HEK293 (cell line): ENCODE measurements around the gene ARHGAP26.

Source experiments
- CTCF ChIA-PET: fragments of 350-600 bp; formaldehyde crosslinking; extraction: SDS; loops from one replicate; lab custom pipeline; 2021; ENCODE audit warnings: antibody characterized with exemption; lab: Yijun Ruan, JAX
- POLR2A ChIA-PET: fragments of 300-600 bp; formaldehyde crosslinking; extraction: SDS; loops from one replicate; lab custom pipeline; 2020; ENCODE audit warnings: antibody characterized with exemption, inconsistent platforms; lab: Yijun Ruan, JAX
- H3K27ac ChIP-seq: fragments of 200-500 bp; sonication (Bioruptor generic); 2 replicates; pipeline ENCODE4 v1.5.1; 2014; ENCODE audit warnings: low read depth, low read length, control low read depth, inconsistent platforms; ENCODE audit errors: extremely low read depth
- H3K36me3 ChIP-seq, 2 experiments: fragments of 200-500 bp in 1 of 2; sonication (Bioruptor generic) in 1 of 2; 1 replicate in 1 of 2; 2 replicates in 1 of 2; pipeline ENCODE4 v1.5.1; 2014 to 2017; ENCODE audit warnings: inconsistent platforms in 2 of 2, low read length in 2 of 2; ENCODE audit not compliant: control insufficient read depth in 2 of 2, insufficient read depth in 1 of 2
- H3K4me1 ChIP-seq: fragments of 200-500 bp; sonication (Bioruptor generic); 2 replicates; pipeline ENCODE4 v1.5.1; 2014; ENCODE audit warnings: mild to moderate bottlenecking, low read length, inconsistent platforms; ENCODE audit not compliant: control insufficient read depth, insufficient read depth
- H3K4me3 ChIP-seq: 2 replicates; pipeline ENCODE4 v1.5.1; 2011; ENCODE audit warnings: low read depth, mild to moderate bottlenecking, control low read depth, low read length, moderate library complexity
- H3K9me3 ChIP-seq: fragments of 200-500 bp; sonication (Bioruptor generic); 2 replicates; pipeline ENCODE4 v1.5.1; 2014; ENCODE audit warnings: low read depth, low read length, inconsistent platforms; ENCODE audit not compliant: control insufficient read depth, insufficient read depth
- ATF2 ChIP-seq: fragments of 450-650 bp; formaldehyde crosslinking; IDR thresholded peaks from 2 replicates; pipeline ENCODE4 v1.5.1; 2016; ENCODE audit warnings: missing biosample characterization, missing genetic modification characterization, low read depth
- BCL11A ChIP-seq: fragments of 450-650 bp; formaldehyde crosslinking; IDR thresholded peaks from 2 replicates; pipeline ENCODE4 v1.5.1; 2016; ENCODE audit warnings: low read depth, missing biosample characterization, missing genetic modification characterization
- BCL6B ChIP-seq: fragments of 450-650 bp; formaldehyde crosslinking; IDR thresholded peaks from 2 replicates; pipeline ENCODE4 v1.5.1; 2017; ENCODE audit warnings: missing biosample characterization, missing genetic modification characterization
- GLI2 ChIP-seq: fragments of 450-650 bp; formaldehyde crosslinking; IDR thresholded peaks from 2 replicates; pipeline ENCODE4; 2017; ENCODE audit warnings: missing biosample characterization, missing genetic modification characterization, low read depth, borderline replicate concordance
- HOXD13 ChIP-seq: sonication (generic); formaldehyde crosslinking; IDR thresholded peaks from 2 replicates; pipeline ENCODE4 v1.8.0; 2022; ENCODE audit warnings: missing genetic modification reagents, borderline replicate concordance
- PBX3 ChIP-seq: sonication (generic); formaldehyde crosslinking; IDR thresholded peaks from 2 replicates; pipeline ENCODE4 v1.8.1; 2022; ENCODE audit warnings: mild to moderate bottlenecking, moderate library complexity, missing genetic modification reagents
- ZEB2 ChIP-seq: fragments of 450-650 bp; formaldehyde crosslinking; IDR thresholded peaks from 2 replicates; pipeline ENCODE4 v1.5.1; 2016; ENCODE audit warnings: missing biosample characterization, missing genetic modification characterization
- ZFP37 ChIP-seq: fragments of 450-650 bp; formaldehyde crosslinking; IDR thresholded peaks from 2 replicates; pipeline ENCODE4 v1.5.1; 2016; ENCODE audit warnings: missing biosample characterization, missing genetic modification characterization
- ZNF114 ChIP-seq: fragments of 450-650 bp; formaldehyde crosslinking; IDR thresholded peaks from 2 replicates; pipeline ENCODE4 v1.5.0; 2017; ENCODE audit warnings: missing biosample characterization, missing genetic modification characterization
- ZNF19 ChIP-seq: fragments of 450-650 bp; formaldehyde crosslinking; IDR thresholded peaks from 2 replicates; pipeline ENCODE4; 2016; ENCODE audit warnings: missing biosample characterization, missing genetic modification characterization, low read depth
- ZNF223 ChIP-seq: fragments of 450-650 bp; formaldehyde crosslinking; IDR thresholded peaks from 2 replicates; pipeline ENCODE4 v1.5.1; 2016; ENCODE audit warnings: missing biosample characterization, missing genetic modification characterization
- ZNF341 ChIP-seq: fragments of 450-650 bp; formaldehyde crosslinking; IDR thresholded peaks from 2 replicates; pipeline ENCODE4; 2016; ENCODE audit warnings: low read depth, missing biosample characterization, missing genetic modification characterization
- ZNF449 ChIP-seq: fragments of 450-650 bp; formaldehyde crosslinking; IDR thresholded peaks from 2 replicates; pipeline ENCODE4 v1.5.1; 2017; ENCODE audit warnings: missing biosample characterization, mild to moderate bottlenecking, missing genetic modification characterization, moderate library complexity
- ZNF501 ChIP-seq: fragments of 450-650 bp; formaldehyde crosslinking; IDR thresholded peaks from 2 replicates; pipeline ENCODE4 v1.5.1; 2016; ENCODE audit warnings: missing biosample characterization, missing genetic modification characterization
- ZNF530 ChIP-seq: fragments of 450-650 bp; formaldehyde crosslinking; IDR thresholded peaks from 2 replicates; pipeline ENCODE4 v1.5.1; 2016; ENCODE audit warnings: low read depth, missing biosample characterization, missing genetic modification characterization
- ZNF549 ChIP-seq: fragments of 450-650 bp; IDR thresholded peaks from 2 replicates; pipeline ENCODE4 v1.5.1; 2018; ENCODE audit warnings: missing biosample characterization, missing genetic modification characterization, mild to moderate bottlenecking, inconsistent platforms, moderate library complexity
- ZNF571 ChIP-seq: fragments of 450-650 bp; formaldehyde crosslinking; IDR thresholded peaks from 2 replicates; pipeline ENCODE4 v1.5.0; 2017; ENCODE audit warnings: missing biosample characterization, missing genetic modification characterization
- ZNF629 ChIP-seq: fragments of 450-650 bp; formaldehyde crosslinking; IDR thresholded peaks from 2 replicates; pipeline ENCODE4 v1.5.1; 2017; ENCODE audit warnings: missing biosample characterization, missing genetic modification characterization
- ZNF658 ChIP-seq: fragments of 450-650 bp; formaldehyde crosslinking; IDR thresholded peaks from 2 replicates; pipeline ENCODE4; 2016; ENCODE audit warnings: missing biosample characterization, missing genetic modification characterization
- ZNF777 ChIP-seq: fragments of 450-650 bp; formaldehyde crosslinking; IDR thresholded peaks from 2 replicates; pipeline ENCODE4 v1.5.1; 2017; ENCODE audit warnings: missing biosample characterization, missing genetic modification characterization, borderline replicate concordance
- ZSCAN16 ChIP-seq: fragments of 450-650 bp; formaldehyde crosslinking; IDR thresholded peaks from 2 replicates; pipeline ENCODE4 v1.5.1; 2016; ENCODE audit warnings: missing biosample characterization, missing genetic modification characterization

Gene ARHGAP26

GRCh38 chr5:143045062-143045461, 274.9 kb downstream of the ARHGAP26 start:
- H3K9me3 ChIP-seq = no peaks in the 10 kb centered on the region
- no peak overlapping the region for H3K4me3 ChIP-seq
- ChIA-PET CTCF (interaction anchor here (0.5 kb wide), 1 partner anchor 28 kb away, joined by 4 read pairs; no protein-coding TSS in a partner anchor), POLR2A (no interaction called here)
- H3K36me3 ChIP-seq = no peaks in the 10 kb centered on the region; a peak in 1 of 3 replicates
- no peak overlapping the region for H3K27ac ChIP-seq
- TF ChIP-seq ZEB2 (tag by site-specific recombination) = no peak
- no peak for TF ChIP-seq ZNF341
- H3K4me1 ChIP-seq = peaks cover 6% of the 10 kb centered on the region

DNA sequence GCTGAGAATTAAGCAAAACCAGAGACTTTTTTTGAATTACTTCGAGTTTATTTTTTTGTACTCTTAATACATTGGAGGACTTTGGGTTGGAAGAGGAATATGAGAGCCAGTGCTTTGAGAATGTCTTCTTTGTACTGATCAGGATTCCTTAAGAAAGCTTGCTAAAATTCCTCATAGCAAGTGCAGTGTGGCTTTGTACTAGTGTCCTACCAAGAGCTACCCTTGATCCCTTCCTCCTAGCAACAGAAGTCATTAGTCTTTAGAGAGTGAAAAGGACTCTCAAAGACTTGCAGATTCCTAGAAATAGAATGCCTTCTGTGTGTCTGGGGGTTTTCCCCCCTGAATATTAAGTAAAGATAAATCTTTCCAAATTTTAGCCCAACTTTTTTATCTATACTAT, 276.1 kb downstream of the ARHGAP26 start:
- ChIA-PET POLR2A (no interaction called here), CTCF (interaction anchor here (0.6 kb wide), 1 partner anchor 819 kb away, joined by 3 read pairs; no protein-coding TSS in a partner anchor)
- TF ChIP-seq ATF2 (tag by site-specific recombination) (no peak), ZNF19 (tag by site-specific recombination) (no peak), ZNF449 (no peak), ZSCAN16 (no peak), ZNF530 (tag by site-specific recombination) (no peak), ZEB2 (tag by site-specific recombination) (no peak), PBX3 (CRISPR knock-in tag) (no peak), ZNF629 (tag by site-specific recombination) (no peak), ZNF571 (tag by site-specific recombination) (no peak), HOXD13 (CRISPR knock-in tag) (no peak), GLI2 (tag by site-specific recombination) (no peak), ZNF114 (tag by site-specific recombination) (no peak), ZNF223 (tag by site-specific recombination) (no peak), ZNF501 (tag by site-specific recombination) (no peak), ZNF777 (tag by site-specific recombination) (no peak), ZFP37 (tag by site-specific recombination) (no peak), ZNF549 (tag by site-specific recombination) (no peak), BCL6B (no peak), ZNF658 (no peak), BCL11A (no peak)
- H3K9me3 ChIP-seq = no peaks in the 10 kb centered on the region
- no peak overlapping the region for H3K27ac ChIP-seq
- no peaks in the 10 kb centered on the region; a peak in 1 of 3 replicates for H3K36me3 ChIP-seq
- H3K4me1 ChIP-seq = peaks cover 10% of the 10 kb centered on the region
- H3K4me3 ChIP-seq = no peak overlapping the region
